GM12873 (cell line): Measurements from ENCODE around the gene GJA1.

Experiments
- CTCF ChIP-seq: IDR thresholded peaks from 2 replicates; pipeline ENCODE4 v1.5.1; 2012; ENCODE audit warnings: low read depth, mild to moderate bottlenecking, moderate library complexity, low read length, control low read depth; ENCODE audit not compliant: insufficient read depth; ENCODE audit errors: missing control alignments

GJA1 gene

GRCh38 chr6:121435444-121436069 is at the start of gene GJA1:
Gene GJA1 (plus strand): TSS chr6:121435646. CDS start chr6:121446848, 11,202 bp downstream.
- TF ChIP-seq CTCF: no peak

- no peak for TF ChIP-seq CTCF
These were observed 46.0 kb upstream of the GJA1 start for GRCh38 chr6:121389419-121389818.

GRCh38 chr6:121393731-121394505 is 41.5 kb upstream of the GJA1 start:
- no peak for TF ChIP-seq CTCF

GRCh38 chr6:121395736-121396135 is 39.7 kb upstream of the GJA1 start:
- TF ChIP-seq CTCF: no peak

GRCh38 chr6:121398127-121398526 is 37.3 kb upstream of the GJA1 start:
- no peak for TF ChIP-seq CTCF

- TF ChIP-seq CTCF: no peak
These were observed 35.5 kb upstream of the GJA1 start for GRCh38 chr6:121399966-121400365.

GRCh38 chr6:121403964-121404363 is 31.5 kb upstream of the GJA1 start:
- TF ChIP-seq CTCF: no peak
